Inflammatory macrophage treated with lipopolysaccharide for 1 hour (primary cell): ENCODE data around the gene RIN3.
A peak's percentile ranks its signal among the peaks of the same experiment; 100 is the strongest.

Experiments
- DNase-seq, 2 donors: peaks; one replicate each; pipeline ENCODE4 v3.0.0-alpha.2; 2020 to 2022

RIN3 gene

GRCh38 chr14:92694807-92695206 lies 181.2 kb downstream of the RIN3 start:
- DNase-seq, result no peak

- DNase-seq, result no peak
Measured at GRCh38 chr14:92695562-92695961, 182.0 kb downstream of the RIN3 start.

- DNase-seq, result peak; percentile 21 to 22
Measured at GRCh38 chr14:92696366-92696765, 182.8 kb downstream of the RIN3 start.

- no peak for DNase-seq
Measured at GRCh38 chr14:92698393-92698792, 184.8 kb downstream of the RIN3 start.

- no peak for DNase-seq
Measured at GRCh38 chr14:92701826-92702225, 188.2 kb downstream of the RIN3 start.

GRCh38 chr14:92702441-92702918 lies 188.9 kb downstream of the RIN3 start:
- DNase-seq, result peak; percentile 54 to 57

GRCh38 chr14:92703516-92703915 lies 189.9 kb downstream of the RIN3 start:
- DNase-seq, result no peak

GRCh38 chr14:92704036-92704804 lies 190.6 kb downstream of the RIN3 start:
- peak; percentile 75 to 86 for DNase-seq

GRCh38 chr14:92704821-92705220 lies 191.2 kb downstream of the RIN3 start:
- DNase-seq, result no peak

GRCh38 chr14:92706386-92706785 lies 192.8 kb downstream of the RIN3 start:
- no peak for DNase-seq

GRCh38 chr14:92709340-92710000 lies 195.9 kb downstream of the RIN3 start:
- no peak for DNase-seq

- no peak for DNase-seq
Measured at GRCh38 chr14:92710001-92710341, 196.4 kb downstream of the RIN3 start.

- DNase-seq, result no peak
Measured at GRCh38 chr14:92711976-92712653, 198.5 kb downstream of the RIN3 start.

GRCh38 chr14:92712654-92713051 lies 199.1 kb downstream of the RIN3 start:
- no peak for DNase-seq

GRCh38 chr14:92714739-92715307 lies 201.2 kb downstream of the RIN3 start:
- peak; percentile 52 to 93 for DNase-seq

GRCh38 chr14:92716131-92716530 lies 202.6 kb downstream of the RIN3 start:
- DNase-seq, result no peak

GRCh38 chr14:92717571-92718042 lies 204.0 kb downstream of the RIN3 start:
- no peak for DNase-seq

GRCh38 chr14:92718664-92719063 lies 205.1 kb downstream of the RIN3 start:
- no peak for DNase-seq

GRCh38 chr14:92719421-92719820 lies 205.8 kb downstream of the RIN3 start:
- no peak for DNase-seq

- DNase-seq, result no peak
Measured at GRCh38 chr14:92719890-92720323, 206.3 kb downstream of the RIN3 start.

GRCh38 chr14:92724516-92725340 lies 211.1 kb downstream of the RIN3 start:
- peak; percentile 93 to 97 for DNase-seq
